Panc1 (cell line): ENCODE measurements around the gene JMJD1C. TPM values are rescaled to one million over a fixed set of nuclear protein-coding genes. Genes with fewer than 3 reads are reported as not detected.

Experiments
- ATAC-seq: fragments of 200-7000 bp; cut with Tn5 transposase; 2 replicates; pipeline ENCODE4 v1.9.1; 2020; ENCODE audit warnings: mild to moderate bottlenecking, moderate library complexity
- BruUV-seq: library from RNA; stranded (reverse); fragments of 400-500 nt; replicated peaks from 2 replicates; lab custom pipeline; 2021; lab: Mats Ljungman, UMichigan
- CTCF ChIA-PET: fragments of 300-600 bp; sonication (Branson Sonifier 250); formaldehyde crosslinking; loops from one replicate; lab custom pipeline; 2022; ENCODE audit warnings: antibody characterized with exemption; lab: Charles Lee
- POLR2A ChIA-PET: fragments of 300-600 bp; sonication (Branson Sonifier 250); formaldehyde crosslinking; loops from one replicate; lab custom pipeline; 2022; ENCODE audit warnings: antibody characterized with exemption; lab: Charles Lee
- DNase-seq: peaks from one replicate; pipeline ENCODE4 v3.0.0-alpha.2; 2010; ENCODE audit warnings: low read depth, low spot score
- H3K27ac ChIP-seq: 2 replicates; pipeline ENCODE4 v1.5.1; 2011; ENCODE audit warnings: mild to moderate bottlenecking, low read length, inconsistent platforms
- H3K27me3 ChIP-seq: fragments of 200-500 bp; sonication (Bioruptor generic); 2 replicates; pipeline ENCODE4 v1.6.0; 2014; ENCODE audit warnings: low read length, inconsistent platforms; ENCODE audit not compliant: control insufficient read depth, insufficient read depth
- H3K36me3 ChIP-seq: fragments of 200-500 bp; sonication (Bioruptor generic); 2 replicates; pipeline ENCODE4 v1.5.1; 2014; ENCODE audit warnings: inconsistent platforms, mild to moderate bottlenecking, low read length, moderate library complexity; ENCODE audit not compliant: control insufficient read depth, insufficient read depth
- H3K4me1 ChIP-seq: 2 replicates; pipeline ENCODE4 v1.5.1; 2011; ENCODE audit warnings: inconsistent platforms, mild to moderate bottlenecking, low read length, moderate library complexity; ENCODE audit not compliant: control insufficient read depth, insufficient read depth
- H3K4me3 ChIP-seq, 2 experiments: 2 replicates each; pipeline ENCODE4 v1.5.1; 2011 to 2012; ENCODE audit warnings: low read depth in 2 of 2, low read length in 2 of 2, mild to moderate bottlenecking in 2 of 2, inconsistent platforms in 1 of 2, moderate library complexity in 1 of 2
- H3K9me3 ChIP-seq: fragments of 200-500 bp; sonication (Bioruptor generic); 2 replicates; pipeline ENCODE4 v1.5.1; 2014; ENCODE audit warnings: low read depth, mild to moderate bottlenecking, inconsistent platforms, low read length, moderate library complexity; ENCODE audit not compliant: control insufficient read depth, insufficient read depth
- POLR2AphosphoS5 ChIP-seq: IDR thresholded peaks from 2 replicates; pipeline ENCODE4 v1.6.1; 2012; ENCODE audit warnings: mild to moderate bottlenecking, low read depth, low read length, moderate library complexity
- SIN3A ChIP-seq: IDR thresholded peaks from 2 replicates; pipeline ENCODE4 v1.6.1; 2012; ENCODE audit warnings: low read depth, mild to moderate bottlenecking, low read length, moderate library complexity, borderline replicate concordance; ENCODE audit not compliant: insufficient read depth
- TCF7L2 ChIP-seq: IDR thresholded peaks from 2 replicates; pipeline ENCODE4 v1.6.1; 2011; ENCODE audit warnings: mild to moderate bottlenecking, low read depth, low read length, inconsistent platforms
- in situ Hi-C: cut with HindIII; loops from 2 replicates; pipeline ENCODE4 v1.10.0; 2016; ENCODE audit warnings: low sequenced_read_pairs, low pct_unique_long_range_greater_than_20kb
- intact Hi-C: fragments of 100-400 bp; cut with micrococcal nuclease; formaldehyde crosslinking; loops from one replicate; pipeline ENCODE4 v1.10.0; 2022; ENCODE audit not compliant: unreplicated experiment
- total RNA-seq: library from RNA; stranded (reverse); gene quantifications from one replicate; pipeline ENCODE4 v1.2.1, GENCODE V29; 2021; ENCODE audit not compliant: unreplicated experiment
- TF ChIP-seq, protein P1 (sequence below): fragments of 450-650 bp; IDR thresholded peaks from 2 replicates; pipeline ENCODE4 v1.5.1; 2017; ENCODE audit warnings: mild to moderate bottlenecking
- TF ChIP-seq, protein P2 (sequence below), 2 experiments: IDR thresholded peaks; 2 replicates each; pipeline ENCODE4 v1.6.1; 2011 to 2012; ENCODE audit warnings: low read depth in 2 of 2, control low read depth in 1 of 2, low read length in 1 of 2, mild to moderate bottlenecking in 1 of 2, moderate library complexity in 1 of 2; ENCODE audit not compliant: insufficient read depth in 1 of 2

JMJD1C gene
- total RNA-seq, 1 experiment from 2014 or later: 88.3 TPM

DNA sequence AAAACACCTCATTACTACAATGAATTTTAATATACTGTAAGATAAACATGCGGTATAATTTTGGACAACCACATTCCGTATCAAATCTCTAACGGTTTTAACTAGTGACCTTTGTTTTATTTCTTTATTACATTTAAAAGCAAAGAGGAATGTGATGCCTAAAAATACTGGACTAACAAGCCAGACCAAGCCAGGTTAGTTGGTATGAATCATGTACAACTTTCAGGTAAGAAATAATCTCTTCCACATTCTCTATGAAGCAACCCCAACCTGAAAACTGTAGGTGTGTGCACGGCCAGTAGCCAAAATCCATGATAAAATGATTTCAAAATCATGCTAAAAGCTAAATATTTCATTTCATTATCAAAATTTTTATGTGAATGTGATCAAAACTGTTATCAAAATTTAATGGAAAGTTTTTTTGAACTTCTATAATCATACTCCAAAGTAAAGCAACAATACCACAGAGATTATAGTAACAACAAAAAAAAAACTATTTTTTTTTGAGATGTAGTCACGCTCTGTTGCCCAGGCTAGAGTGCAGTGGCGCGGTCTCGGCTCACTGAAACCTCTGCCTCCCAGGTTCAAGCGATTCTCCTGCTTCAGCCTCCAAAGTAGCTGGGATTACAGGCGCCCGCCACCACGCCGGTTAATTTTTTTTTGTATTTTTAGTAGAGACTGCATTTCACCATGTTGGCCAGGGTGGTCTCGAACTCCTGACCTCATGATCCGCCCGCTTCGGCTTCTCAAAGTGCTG lies 205.5 kb downstream of the JMJD1C start:
- ChIA-PET CTCF (no interaction called here), POLR2A (interaction anchor here (0.7 kb wide), 1 partner anchor 370 kb away, joined by 3 read pairs; no protein-coding TSS in a partner anchor)
- Histone ChIP-seq H3K27ac (no peak overlapping the region), H3K27me3 (no peaks in the 10 kb centered on the region), H3K4me3 (no peak overlapping the region), H3K9me3 (no peaks in the 10 kb centered on the region), H3K36me3 (peaks cover 5% of the 10 kb centered on the region; the same call in 1 of the 2 replicates), H3K4me1 (peaks cover 31% of the 10 kb centered on the region)
- BruUV-seq: no TSS peak
- no peak for DNase-seq
- ATAC-seq: no peak
- intact Hi-C loops (loop anchor here (10.0 kb wide), 1 partner anchor 205 kb away; the partner anchor contains the start of gene JMJD1C), in situ Hi-C loops (no loop called here)
- TF ChIP-seq, protein P1, sequence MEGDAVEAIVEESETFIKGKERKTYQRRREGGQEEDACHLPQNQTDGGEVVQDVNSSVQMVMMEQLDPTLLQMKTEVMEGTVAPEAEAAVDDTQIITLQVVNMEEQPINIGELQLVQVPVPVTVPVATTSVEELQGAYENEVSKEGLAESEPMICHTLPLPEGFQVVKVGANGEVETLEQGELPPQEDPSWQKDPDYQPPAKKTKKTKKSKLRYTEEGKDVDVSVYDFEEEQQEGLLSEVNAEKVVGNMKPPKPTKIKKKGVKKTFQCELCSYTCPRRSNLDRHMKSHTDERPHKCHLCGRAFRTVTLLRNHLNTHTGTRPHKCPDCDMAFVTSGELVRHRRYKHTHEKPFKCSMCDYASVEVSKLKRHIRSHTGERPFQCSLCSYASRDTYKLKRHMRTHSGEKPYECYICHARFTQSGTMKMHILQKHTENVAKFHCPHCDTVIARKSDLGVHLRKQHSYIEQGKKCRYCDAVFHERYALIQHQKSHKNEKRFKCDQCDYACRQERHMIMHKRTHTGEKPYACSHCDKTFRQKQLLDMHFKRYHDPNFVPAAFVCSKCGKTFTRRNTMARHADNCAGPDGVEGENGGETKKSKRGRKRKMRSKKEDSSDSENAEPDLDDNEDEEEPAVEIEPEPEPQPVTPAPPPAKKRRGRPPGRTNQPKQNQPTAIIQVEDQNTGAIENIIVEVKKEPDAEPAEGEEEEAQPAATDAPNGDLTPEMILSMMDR: no peak
- TF ChIP-seq TCF7L2 (no peak), POLR2AphosphoS5 (no peak), SIN3A (no peak)
- TF ChIP-seq, protein P2, sequence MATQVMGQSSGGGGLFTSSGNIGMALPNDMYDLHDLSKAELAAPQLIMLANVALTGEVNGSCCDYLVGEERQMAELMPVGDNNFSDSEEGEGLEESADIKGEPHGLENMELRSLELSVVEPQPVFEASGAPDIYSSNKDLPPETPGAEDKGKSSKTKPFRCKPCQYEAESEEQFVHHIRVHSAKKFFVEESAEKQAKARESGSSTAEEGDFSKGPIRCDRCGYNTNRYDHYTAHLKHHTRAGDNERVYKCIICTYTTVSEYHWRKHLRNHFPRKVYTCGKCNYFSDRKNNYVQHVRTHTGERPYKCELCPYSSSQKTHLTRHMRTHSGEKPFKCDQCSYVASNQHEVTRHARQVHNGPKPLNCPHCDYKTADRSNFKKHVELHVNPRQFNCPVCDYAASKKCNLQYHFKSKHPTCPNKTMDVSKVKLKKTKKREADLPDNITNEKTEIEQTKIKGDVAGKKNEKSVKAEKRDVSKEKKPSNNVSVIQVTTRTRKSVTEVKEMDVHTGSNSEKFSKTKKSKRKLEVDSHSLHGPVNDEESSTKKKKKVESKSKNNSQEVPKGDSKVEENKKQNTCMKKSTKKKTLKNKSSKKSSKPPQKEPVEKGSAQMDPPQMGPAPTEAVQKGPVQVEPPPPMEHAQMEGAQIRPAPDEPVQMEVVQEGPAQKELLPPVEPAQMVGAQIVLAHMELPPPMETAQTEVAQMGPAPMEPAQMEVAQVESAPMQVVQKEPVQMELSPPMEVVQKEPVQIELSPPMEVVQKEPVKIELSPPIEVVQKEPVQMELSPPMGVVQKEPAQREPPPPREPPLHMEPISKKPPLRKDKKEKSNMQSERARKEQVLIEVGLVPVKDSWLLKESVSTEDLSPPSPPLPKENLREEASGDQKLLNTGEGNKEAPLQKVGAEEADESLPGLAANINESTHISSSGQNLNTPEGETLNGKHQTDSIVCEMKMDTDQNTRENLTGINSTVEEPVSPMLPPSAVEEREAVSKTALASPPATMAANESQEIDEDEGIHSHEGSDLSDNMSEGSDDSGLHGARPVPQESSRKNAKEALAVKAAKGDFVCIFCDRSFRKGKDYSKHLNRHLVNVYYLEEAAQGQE (IDR thresholded peaks at IDR 0.05; ENCODE audit: insufficient read depth in 1 of 2, low read depth in 2 of 2, low read length in 1 of 2): no peak

DNA sequence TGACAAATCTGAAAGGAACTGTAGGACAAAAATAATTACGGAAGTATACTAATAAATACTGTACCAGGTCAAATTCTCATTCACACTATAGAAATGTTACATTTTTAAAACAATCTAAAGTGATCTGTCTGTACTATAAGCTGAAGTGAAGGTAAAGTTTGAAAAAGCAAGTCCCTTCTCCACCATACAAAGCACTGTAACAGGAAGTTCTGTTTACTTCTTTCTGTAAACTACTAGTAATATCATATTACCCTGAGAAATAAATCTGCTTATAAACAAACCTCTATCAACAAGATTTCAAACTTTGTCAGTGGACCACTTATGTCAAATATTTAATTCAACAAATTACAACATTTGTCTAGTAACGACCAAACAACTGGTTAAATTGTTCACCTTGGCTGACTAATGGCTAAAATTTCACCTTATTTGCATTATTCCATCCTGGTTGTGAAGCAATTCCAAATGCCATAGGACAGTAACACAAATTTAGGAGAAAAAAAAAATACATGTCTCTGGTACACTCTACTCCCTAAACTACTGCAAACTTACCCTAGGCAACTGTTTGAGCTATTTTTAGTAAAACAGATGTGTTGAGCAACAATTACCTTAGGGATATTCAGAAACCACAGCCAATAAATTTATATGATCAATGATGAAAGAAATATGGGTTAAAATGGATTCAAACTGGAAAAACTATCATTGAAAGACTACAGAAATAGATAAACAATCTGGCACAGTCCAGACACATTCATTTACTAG lies 206.7 kb downstream of the JMJD1C start:
- H3K9me3 ChIP-seq: no peaks in the 10 kb centered on the region
- CTCF ChIA-PET: no interaction called here
- peaks cover 23% of the 10 kb centered on the region for H3K4me1 ChIP-seq
- TF ChIP-seq POLR2AphosphoS5 (no peak), SIN3A (no peak), TCF7L2 (no peak)
- TF ChIP-seq, protein P1: no peak
- TF ChIP-seq, protein P2 (IDR thresholded peaks at IDR 0.05; ENCODE audit: insufficient read depth in 1 of 2, low read depth in 2 of 2, low read length in 1 of 2): no peak
- no peak for ATAC-seq
- POLR2A ChIA-PET: interaction anchor here (0.5 kb wide), 1 partner anchor 38 kb away, joined by 3 read pairs; no protein-coding TSS in a partner anchor
- no peak overlapping the region for H3K4me3 ChIP-seq
- in situ Hi-C loops (no loop called here), intact Hi-C loops (no loop called here)
- H3K27me3 ChIP-seq: no peaks in the 10 kb centered on the region
- DNase-seq: no peak
- no peak overlapping the region for H3K27ac ChIP-seq
- BruUV-seq: no TSS peak
- H3K36me3 ChIP-seq: peaks cover 5% of the 10 kb centered on the region; the same call in 1 of the 2 replicates
